H54 (cell line): ENCODE measurements around the gene FNIP2.
"Not testable (repeated sequence)": the region's sequence is repeated elsewhere in the genome, so short reads cannot be mapped to it uniquely, and the experiment has no call there.

ENCODE experiments used
- DNase-seq: peaks from one replicate; pipeline ENCODE4 v3.0.0; 2011; ENCODE audit warnings: low spot score, mixed read lengths; ENCODE audit not compliant: insufficient read length
- FAIRE-seq: peaks from 3 replicates; lab custom pipeline; 2011; peaks lifted over from hg19 to GRCh38; lab: Jason Lieb, UNC
- POLR2A ChIP-seq: IDR thresholded peaks from 2 replicates; pipeline ENCODE4 v1.6.1; 2011; ENCODE audit warnings: low read depth, mild to moderate bottlenecking, low read length

FNIP2 gene

DNA sequence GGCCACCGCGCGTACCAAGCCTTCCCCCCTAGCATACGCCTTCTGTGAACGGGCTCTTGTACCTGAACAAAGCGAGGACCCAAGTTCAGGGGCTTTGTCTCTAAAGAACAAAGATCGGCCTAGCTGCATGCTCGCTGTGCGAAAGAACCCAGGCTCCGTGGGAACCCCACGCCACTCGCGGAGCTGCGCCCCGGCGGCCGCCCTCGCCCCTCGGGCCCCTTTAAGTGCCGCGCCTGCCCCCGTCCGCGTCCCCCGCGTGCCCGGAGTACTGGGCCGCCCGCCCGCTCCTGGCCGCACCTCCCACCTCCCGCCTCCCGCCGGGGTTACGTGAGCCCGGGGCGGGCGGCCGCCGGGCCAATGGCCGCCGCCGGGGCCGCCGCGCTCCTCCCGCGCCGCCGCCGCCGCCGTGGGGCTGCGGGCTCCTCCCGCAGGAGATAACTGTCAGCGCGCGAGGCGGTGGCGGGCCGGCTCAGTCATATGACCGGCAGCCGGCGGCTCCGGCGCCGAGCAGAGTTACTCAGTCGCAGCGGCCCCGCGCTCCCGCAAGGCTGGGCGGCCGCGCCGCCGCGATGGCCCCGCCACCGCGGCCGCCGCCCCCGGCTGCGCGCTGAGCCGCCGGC, at the start of gene FNIP2:
FNIP2 (plus strand) TSS at position 472 of the 620 bp plus-strand sequence. CDS start 187 bp downstream, outside the sequence.
- DNase-seq (peak; percentile 52), FAIRE-seq (no peak)
- TF ChIP-seq POLR2A, result peak; percentile 58

DNA sequence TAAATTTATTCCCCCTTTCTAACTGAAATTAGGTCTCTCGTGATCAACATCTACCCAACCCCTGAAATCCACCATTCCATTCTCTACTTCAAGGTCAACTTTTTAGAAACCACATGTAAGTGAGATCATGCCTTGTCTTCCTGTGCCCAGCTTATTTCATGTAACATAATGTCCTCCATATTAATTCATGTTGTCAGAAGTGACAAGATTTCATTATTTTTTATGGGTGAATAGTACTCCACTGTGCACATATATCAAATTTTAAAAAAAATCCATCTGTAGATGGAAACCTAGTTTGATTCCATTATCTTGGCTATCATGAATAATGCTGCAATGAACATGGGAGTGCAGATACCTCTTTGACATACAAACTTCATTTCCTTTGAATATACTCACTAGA, 47.1 kb upstream of the FNIP2 start:
- FAIRE-seq (no peak), DNase-seq (no peak)
- TF ChIP-seq POLR2A, result no peak

DNA sequence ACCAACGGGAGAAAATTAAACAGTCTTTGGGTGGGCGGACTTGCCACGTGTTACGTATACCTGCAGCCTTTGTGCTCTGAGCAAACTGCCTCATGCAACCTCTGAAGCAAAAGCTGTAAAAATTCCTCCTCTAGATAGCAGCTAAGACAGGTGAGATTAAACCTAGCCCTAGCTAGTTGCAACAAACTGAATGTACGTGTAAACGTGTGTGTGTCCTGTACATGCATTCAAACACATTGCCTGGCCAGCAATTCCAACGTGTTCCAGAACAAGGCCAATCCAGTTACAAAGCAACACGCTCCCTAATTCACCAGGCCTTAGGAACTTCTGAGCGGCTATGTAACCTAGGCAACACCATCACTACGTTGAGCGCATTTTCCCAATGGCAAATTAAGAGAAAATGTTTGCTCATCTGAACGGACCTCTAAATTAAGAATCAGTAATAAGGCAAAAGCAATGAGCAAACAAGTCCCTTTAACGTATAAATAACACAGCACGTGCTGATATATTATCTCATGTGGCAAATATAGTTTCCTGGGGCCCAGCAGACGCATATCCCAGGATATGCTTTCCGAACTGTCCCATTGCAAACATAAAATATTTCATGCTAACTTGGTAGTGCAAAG, 46.4 kb upstream of the FNIP2 start:
- TF ChIP-seq POLR2A, result no peak
- peak; percentile 43 for FAIRE-seq
- DNase-seq, result no peak

DNA sequence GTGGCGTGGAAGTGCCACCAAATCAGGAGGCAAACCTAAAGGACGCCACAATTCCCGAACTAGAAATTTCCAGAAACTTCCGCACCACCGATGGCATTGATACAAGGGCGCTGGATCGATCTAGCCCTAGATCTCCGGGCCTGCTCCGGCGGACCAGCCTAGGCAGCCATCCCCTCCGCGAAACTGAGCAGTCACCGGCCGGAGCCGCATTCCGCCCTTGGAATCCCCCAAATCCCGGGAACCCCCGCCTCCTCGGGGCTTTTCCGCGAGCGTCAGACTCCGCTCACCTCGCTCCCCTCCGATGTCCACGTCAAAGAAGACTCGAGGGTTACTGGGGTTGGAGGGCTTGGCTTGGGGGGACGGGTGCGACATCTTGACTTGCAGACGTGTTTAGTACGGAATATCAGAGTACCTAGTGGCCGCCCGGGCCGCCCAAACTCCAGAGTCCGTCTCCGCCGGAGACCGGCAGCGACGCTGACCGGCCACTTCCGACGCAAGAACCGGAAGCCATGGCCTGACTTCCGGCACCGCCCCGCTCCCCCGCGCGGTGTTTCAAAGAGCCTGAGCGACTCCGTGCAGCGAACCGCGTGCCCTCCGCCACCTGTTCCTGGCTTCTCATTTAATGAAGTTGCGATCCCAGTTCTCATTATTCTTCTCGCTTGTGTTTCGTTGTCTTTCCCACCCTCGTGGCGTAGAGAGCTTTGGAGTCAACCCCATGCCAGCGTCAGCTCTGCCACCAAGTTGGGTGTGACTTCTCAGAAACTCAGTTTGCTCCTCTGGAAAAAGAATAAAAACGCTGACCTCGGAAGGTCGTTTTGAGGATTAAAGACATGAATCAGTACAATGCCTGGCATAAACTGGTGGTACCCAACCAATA, 45.7 kb upstream of the FNIP2 start, which contains the start of gene PPID:
PPID (minus strand) TSS at position 480 of the 877 bp plus-strand sequence; CDS start at position 372, 108 bp downstream.
- FAIRE-seq (no peak), DNase-seq (peak; percentile 63)
- peak; percentile 83 for TF ChIP-seq POLR2A

DNA sequence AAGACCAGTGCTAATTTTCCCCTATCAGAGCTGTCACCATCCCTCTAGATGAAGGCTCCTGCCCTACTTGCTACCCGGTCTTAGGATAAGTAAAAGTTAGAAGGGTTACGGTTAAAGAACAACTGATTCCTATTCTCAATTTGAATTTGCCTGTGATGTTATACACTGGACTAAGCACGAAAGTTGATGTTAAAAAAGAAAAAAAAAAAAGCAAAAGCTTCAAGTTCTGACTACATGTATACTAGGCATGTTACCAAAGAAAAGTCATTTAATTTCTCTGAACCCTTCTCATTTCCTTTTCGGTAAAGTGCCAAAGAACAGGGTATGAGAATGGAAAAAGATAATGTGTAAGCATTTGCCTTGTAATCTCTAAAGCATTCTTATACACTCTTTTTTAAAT, 44.2 kb upstream of the FNIP2 start:
- FAIRE-seq, result no peak
- TF ChIP-seq POLR2A, result no peak
- no peak for DNase-seq

DNA sequence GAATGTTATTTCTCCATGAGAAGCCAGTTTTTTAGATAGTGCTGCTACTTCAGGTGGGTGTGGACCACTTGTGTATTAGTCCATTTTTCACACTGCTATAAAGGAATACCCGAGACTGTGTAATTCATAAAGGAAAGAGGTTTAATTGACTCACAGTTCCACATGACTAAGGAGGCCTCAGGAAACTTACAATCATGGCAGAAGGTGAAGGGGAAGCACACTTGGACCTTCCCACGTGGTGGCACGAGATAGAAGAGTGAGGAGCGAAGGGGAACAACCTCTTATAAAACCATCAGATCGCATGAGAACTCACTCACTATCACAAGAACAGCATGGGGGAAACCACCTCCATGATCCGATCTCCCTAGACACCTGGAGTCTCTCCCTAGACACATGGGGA, 42.2 kb upstream of the FNIP2 start:
- FAIRE-seq (no peak), DNase-seq (no peak)
- TF ChIP-seq POLR2A, result no peak

DNA sequence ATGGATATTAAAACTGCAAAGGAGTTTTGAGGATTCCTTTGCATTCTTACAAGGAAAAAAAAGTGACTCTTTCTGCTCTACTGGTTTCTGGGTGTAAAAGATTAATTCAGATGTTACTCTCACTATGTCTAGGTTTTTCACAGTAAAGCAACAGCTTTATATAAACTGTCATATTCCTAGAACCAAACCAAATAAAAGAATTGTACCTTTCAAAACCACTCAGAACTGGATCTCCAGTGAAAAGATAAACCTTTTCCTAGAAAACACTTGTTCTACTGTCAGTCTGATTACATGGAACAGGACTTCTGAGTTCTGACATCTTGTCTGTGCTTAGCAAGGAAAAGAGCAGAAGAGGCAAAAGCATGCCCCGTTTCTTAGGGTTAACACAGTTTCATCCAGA, 40.6 kb upstream of the FNIP2 start:
- DNase-seq, result no peak
- no peak for FAIRE-seq
- TF ChIP-seq POLR2A, result no peak

DNA sequence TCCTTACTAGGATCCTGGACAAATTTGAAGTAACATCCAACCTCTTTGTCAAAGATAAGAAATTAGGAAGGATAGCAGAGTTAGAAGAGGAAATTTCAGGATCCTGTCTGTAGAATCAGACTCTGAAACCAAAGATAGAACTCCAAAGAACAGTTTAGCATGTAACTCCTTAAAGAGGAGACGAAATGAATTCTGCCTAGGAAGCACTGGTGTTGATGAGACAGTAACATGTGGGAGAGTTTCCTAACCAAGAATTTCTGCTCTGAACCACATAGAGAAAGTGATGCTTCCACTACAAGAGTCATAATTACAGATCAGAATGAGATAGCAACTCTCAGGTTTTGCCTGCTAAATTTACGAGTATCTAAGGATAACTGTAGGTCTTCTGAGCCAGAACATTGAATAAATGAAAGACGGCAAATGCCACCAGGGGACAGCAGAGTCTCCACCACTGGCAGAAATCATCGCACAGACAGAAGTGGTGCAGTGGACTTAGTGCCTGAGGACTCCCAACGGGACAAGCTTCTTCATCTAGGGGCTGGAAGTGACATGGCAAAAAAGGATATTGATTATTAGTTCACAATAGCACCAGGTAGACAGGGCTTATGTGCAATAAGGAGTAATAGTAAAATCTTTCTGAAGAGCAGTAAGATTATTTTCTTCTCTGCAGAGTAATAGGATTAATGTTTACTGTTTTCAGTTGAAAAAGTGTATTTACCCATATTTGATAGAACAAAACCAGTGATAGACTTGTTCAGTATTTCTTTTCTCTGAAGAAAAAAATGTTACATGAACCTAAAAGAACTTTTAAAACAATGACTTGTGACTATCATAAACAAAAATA, 38.9 kb upstream of the FNIP2 start:
- DNase-seq (no peak), FAIRE-seq (no peak)
- TF ChIP-seq POLR2A, result no peak

DNA sequence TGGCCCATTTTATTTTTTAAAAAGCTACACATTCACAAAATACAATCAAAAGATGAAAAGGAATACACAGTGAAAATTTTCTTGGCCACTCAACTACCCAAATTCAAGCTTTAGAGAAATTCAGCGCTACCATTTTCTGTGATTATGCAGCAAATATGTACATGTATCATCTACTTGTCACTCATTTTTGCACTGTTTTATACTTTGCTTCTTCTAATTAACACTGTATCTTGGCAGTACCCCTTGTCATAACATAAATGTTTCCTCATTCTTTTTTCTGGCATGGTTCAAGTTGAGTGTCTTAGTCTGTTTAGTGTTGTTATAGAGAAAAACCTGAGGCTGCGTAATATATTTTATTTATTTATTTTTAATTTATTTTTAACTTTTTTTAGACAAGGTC, 30.0 kb upstream of the FNIP2 start:
- no peak for DNase-seq
- TF ChIP-seq POLR2A, result no peak
- no peak for FAIRE-seq

DNA sequence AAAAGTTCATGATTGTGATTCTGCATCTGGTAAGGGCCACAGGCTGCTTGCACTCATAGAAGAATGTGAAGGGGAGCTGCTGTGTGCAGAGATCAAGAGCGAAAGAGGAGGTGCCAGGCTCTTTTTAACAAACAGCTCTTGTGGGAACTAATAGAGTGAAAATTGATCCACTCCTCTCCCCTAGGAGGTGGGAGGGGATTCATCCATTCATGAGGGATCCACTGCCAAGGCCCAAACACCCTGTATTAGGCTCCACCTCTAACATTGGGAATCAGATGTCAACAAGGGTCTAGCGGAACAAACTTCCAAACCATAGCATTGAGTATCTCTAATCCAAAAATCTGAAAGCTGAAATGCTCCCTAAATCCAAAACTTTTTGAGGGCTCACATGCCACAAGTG, 29.2 kb upstream of the FNIP2 start:
- no peak for DNase-seq
- no peak for FAIRE-seq
- TF ChIP-seq POLR2A, result no peak

DNA sequence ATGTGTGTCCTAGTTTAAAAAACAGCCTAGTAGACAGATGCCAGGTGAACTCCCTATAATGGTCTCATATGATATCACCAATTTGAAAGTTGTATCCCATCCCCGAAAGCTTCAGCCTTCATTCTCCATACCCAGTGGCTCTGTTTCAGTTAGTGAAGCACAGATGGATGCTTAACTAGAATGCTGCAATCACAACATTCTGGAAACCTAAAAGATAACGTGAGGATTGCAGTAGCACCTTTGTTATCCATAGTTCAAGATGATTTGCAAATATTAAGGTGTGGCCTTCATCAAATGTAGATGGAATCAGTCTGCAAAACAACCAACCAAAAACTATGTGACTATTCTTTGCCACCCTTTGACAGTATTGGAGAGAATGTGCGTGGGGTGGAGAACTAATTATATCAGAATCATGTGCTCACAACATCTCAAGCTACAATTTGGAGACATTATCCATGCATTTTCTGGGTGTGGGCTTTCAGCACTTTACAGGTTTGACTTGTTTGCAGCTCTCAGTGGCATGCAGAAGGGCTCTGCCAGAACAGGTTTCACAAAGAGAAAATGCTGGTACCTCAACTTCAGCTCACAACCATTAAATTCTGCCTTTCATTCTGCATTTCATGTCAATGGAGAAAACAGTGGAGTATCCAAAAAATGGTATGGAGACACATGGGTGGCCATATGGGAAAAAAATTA, 27.4 kb upstream of the FNIP2 start:
- no peak for DNase-seq
- no peak for TF ChIP-seq POLR2A
- FAIRE-seq, result no peak

DNA sequence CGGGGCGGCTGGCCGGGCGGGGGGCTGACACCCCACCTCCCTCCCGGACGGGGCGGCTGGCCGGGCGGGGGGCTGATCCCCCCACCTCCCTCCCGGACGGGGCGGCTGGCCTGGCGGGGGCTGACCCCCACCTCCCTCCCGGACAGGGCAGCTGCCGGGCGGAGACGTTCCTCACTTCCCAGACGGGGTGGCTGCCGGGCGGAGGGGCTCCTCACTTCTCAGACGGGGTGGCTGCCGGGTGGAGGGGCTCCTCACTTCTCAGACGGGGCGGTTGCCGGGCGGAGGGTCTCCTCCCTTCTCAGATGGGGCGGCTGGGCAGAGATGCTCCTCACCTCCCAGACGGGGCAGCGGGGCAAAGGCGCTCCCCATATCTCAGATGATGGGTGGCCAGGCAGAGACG, 22.3 kb upstream of the FNIP2 start:
- not testable (repeated sequence) for FAIRE-seq, DNase-seq

DNA sequence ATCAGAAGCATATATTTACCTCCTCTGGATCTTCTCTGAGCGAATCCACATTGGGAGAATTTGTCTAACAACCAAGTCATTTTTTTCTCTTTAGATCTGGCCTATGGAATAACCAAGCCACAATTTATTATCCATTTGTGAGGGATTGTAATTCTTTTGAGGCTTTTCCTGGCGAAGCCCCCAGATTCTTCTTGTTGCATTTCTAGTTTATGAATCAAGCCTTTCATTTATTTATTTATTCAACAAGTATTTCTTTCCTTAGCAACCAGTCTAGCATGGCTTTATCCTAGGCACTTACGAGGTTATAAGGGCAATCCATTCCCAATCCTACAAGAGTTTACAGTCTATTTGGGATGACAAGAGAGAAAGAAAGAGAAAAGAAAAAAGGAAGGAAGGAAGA, 18.4 kb upstream of the FNIP2 start:
- DNase-seq, result no peak
- no peak for FAIRE-seq
- no peak for TF ChIP-seq POLR2A
